ENCODE data around the gene CRIP1.

The CRIP1 gene

DNA sequence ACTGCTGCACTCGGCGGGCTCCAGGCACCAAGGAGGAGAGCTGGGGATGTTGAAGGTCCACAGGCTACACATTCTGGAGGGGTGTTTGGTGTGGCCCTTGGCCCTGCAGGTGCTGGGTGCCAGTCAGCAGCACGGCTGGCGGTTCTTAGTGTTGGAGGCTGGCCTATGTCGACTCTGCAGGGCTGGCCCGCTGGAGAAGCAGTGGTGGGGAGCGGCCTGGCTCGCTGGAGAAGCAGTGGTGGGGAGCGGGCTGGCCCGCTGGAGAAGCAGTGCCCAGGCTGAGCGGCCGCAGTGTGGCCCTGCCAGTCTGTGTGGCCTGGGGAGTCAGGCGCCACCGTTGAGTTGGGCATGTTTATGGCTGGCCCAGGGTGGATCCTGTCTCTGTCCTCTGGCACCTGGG lies 39.7 kb upstream of the CRIP1 start:
- Histone ChIP-seq H3K4me3 (ENCODE audit: insufficient read depth, low read length, poor library complexity, severe bottlenecking) (no peak overlapping the region), H3K27ac (ENCODE audit: low read depth, low read length) (no peak overlapping the region), H3K9ac (ENCODE audit: low read length) (no peak overlapping the region), H2AFZ (ENCODE audit: low read depth, low read length, severe bottlenecking) (no peak overlapping the region), H3K4me2 (ENCODE audit: low read depth, low read length, poor library complexity, severe bottlenecking) (no peak overlapping the region), H3K36me3 (ENCODE audit: low read length) (no peaks in the 10 kb centered on the region), H3K9me2 (replicated peaks; ENCODE audit: insufficient read depth, low read length) (no peaks in the 10 kb centered on the region), H4K20me1 (ENCODE audit: low read depth, low read length) (peaks cover under 1% of the 10 kb centered on the region; the same call in 1 of the 2 replicates), H3K79me2 (ENCODE audit: insufficient read depth, low read length) (no peaks in the 10 kb centered on the region; the same call in 1 of the 2 replicates), H3K9me3 (ENCODE audit: insufficient read depth, low read length) (no peaks in the 10 kb centered on the region), H3K27me3 (ENCODE audit: low read length) (no peaks in the 10 kb centered on the region), H3F3A (ENCODE audit: insufficient read depth) (no peaks in the 10 kb centered on the region)
- TF ChIP-seq, protein P1, sequence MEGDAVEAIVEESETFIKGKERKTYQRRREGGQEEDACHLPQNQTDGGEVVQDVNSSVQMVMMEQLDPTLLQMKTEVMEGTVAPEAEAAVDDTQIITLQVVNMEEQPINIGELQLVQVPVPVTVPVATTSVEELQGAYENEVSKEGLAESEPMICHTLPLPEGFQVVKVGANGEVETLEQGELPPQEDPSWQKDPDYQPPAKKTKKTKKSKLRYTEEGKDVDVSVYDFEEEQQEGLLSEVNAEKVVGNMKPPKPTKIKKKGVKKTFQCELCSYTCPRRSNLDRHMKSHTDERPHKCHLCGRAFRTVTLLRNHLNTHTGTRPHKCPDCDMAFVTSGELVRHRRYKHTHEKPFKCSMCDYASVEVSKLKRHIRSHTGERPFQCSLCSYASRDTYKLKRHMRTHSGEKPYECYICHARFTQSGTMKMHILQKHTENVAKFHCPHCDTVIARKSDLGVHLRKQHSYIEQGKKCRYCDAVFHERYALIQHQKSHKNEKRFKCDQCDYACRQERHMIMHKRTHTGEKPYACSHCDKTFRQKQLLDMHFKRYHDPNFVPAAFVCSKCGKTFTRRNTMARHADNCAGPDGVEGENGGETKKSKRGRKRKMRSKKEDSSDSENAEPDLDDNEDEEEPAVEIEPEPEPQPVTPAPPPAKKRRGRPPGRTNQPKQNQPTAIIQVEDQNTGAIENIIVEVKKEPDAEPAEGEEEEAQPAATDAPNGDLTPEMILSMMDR (IDR thresholded peaks at IDR 0.05; ENCODE audit: insufficient read depth, low read length, poor library complexity, severe bottlenecking) = no peak
- no peak for TF ChIP-seq EZH2phosphoT487 (conservative IDR thresholded peaks at IDR 0.05; ENCODE audit: low read length)

DNA sequence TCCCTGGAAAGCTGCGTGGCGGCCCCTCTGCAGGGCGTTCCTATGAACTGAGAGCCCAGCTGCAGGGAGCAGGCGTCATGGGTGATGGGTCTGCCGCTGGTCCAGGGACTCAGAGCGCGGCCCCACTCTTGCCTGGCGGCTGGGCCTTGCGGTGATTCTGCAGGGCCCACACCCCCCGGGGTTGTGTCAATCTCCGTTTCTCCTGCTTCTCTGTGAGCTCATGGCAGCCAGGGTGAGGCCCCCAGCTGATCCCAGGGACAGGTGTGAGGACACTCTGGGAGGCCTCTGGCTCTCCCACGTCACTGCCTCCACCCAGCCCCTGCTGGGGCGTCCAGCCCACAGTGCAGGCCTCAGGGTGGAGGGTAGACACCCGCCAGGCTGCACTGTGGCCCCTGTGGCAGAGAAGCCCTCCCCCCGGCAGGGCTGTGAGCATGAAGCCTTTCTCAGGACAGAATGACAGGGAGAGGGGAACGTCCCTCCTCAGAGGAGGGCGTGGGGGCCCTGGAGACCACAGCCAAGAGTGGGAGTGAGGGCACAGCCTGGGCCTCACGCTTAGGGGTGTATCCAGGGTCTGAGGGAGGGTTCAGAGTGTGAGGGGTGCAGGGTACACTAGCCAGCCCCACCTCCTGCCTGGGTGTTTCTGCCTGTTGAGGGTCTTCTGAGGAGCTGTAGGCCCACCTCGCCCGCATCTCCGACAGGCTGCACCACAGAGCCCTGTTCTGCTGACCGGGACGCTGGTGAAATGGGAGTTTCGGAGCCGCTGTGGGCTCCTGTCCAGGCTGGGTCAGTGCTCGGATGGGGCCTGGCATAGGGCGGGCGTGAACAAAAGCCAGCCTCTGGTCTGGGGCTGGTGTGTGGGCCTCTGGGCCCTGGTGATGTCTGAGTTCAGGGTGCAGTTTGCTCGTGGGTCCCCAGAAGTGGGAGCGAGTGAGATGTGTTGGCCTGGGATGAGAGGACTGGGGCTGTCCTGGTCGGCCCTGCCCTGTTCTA lies 38.7 kb upstream of the CRIP1 start:
- no peaks in the 10 kb centered on the region for H4K20me1 ChIP-seq (ENCODE audit: low read depth, low read length)
- no peaks in the 10 kb centered on the region for H3K36me3 ChIP-seq (ENCODE audit: low read length)
- no peak overlapping the region for H3K9ac ChIP-seq (ENCODE audit: low read length)

DNA sequence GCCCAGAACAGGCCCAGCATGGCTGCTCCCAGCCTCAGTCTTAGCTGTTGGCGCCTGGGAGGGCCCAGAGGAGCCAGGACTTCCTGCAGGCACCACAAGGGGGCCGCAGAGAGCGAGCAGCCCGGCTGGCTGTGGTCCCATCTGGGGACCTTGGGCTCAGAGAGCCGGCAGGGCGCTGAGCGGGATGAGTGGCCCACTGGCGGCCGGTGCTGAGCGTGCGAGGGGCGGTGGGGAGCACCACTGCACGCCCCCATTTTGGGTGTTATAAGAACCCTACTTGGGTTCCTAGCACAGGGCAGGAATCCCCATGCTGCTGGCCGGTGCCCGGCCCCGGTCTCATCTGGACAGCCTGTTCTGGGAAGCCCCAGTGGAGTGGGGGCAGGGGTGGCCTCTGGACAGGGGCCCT lies 38.0 kb upstream of the CRIP1 start:
- Histone ChIP-seq H3K36me3 (ENCODE audit: low read length) (no peaks in the 10 kb centered on the region), H3K79me2 (ENCODE audit: insufficient read depth, low read length) (no peaks in the 10 kb centered on the region; the same call in 1 of the 2 replicates), H3K27me3 (ENCODE audit: low read length) (no peaks in the 10 kb centered on the region), H3K4me3 (ENCODE audit: insufficient read depth, low read length, poor library complexity, severe bottlenecking) (no peak overlapping the region), H3F3A (ENCODE audit: insufficient read depth) (no peaks in the 10 kb centered on the region), H3K9ac (ENCODE audit: low read length) (no peak overlapping the region), H2AFZ (ENCODE audit: low read depth, low read length, severe bottlenecking) (no peak overlapping the region), H3K9me2 (replicated peaks; ENCODE audit: insufficient read depth, low read length) (no peaks in the 10 kb centered on the region), H4K20me1 (ENCODE audit: low read depth, low read length) (no peaks in the 10 kb centered on the region), H3K27ac (ENCODE audit: low read depth, low read length) (no peak overlapping the region), H3K4me2 (ENCODE audit: low read depth, low read length, poor library complexity, severe bottlenecking) (no peak overlapping the region), H3K9me3 (ENCODE audit: insufficient read depth, low read length) (no peaks in the 10 kb centered on the region)
- TF ChIP-seq EZH2phosphoT487 (conservative IDR thresholded peaks at IDR 0.05; ENCODE audit: low read length) = no peak
- TF ChIP-seq, protein P1 (IDR thresholded peaks at IDR 0.05; ENCODE audit: insufficient read depth, low read length, poor library complexity, severe bottlenecking) = peak; percentile 72

More for the DNA sequence above, 38.7 kb upstream of the CRIP1 start:
- Histone ChIP-seq H3K79me2 (ENCODE audit: insufficient read depth, low read length) (no peaks in the 10 kb centered on the region; the same call in 1 of the 2 replicates), H3K4me3 (ENCODE audit: insufficient read depth, low read length, poor library complexity, severe bottlenecking) (no peak overlapping the region), H3F3A (ENCODE audit: insufficient read depth) (no peaks in the 10 kb centered on the region), H3K4me2 (ENCODE audit: low read depth, low read length, poor library complexity, severe bottlenecking) (no peak overlapping the region), H3K9me3 (ENCODE audit: insufficient read depth, low read length) (no peaks in the 10 kb centered on the region), H3K27ac (ENCODE audit: low read depth, low read length) (no peak overlapping the region), H3K9me2 (replicated peaks; ENCODE audit: insufficient read depth, low read length) (no peaks in the 10 kb centered on the region), H2AFZ (ENCODE audit: low read depth, low read length, severe bottlenecking) (no peak overlapping the region), H3K27me3 (ENCODE audit: low read length) (no peaks in the 10 kb centered on the region)
- no peak for TF ChIP-seq EZH2phosphoT487 (conservative IDR thresholded peaks at IDR 0.05; ENCODE audit: low read length)
- TF ChIP-seq, protein P1 (IDR thresholded peaks at IDR 0.05; ENCODE audit: insufficient read depth, low read length, poor library complexity, severe bottlenecking) = no peak

Data from SU-DHL-6 (cell line).